ENCODE measurements around the gene ALAS2.

DNA sequence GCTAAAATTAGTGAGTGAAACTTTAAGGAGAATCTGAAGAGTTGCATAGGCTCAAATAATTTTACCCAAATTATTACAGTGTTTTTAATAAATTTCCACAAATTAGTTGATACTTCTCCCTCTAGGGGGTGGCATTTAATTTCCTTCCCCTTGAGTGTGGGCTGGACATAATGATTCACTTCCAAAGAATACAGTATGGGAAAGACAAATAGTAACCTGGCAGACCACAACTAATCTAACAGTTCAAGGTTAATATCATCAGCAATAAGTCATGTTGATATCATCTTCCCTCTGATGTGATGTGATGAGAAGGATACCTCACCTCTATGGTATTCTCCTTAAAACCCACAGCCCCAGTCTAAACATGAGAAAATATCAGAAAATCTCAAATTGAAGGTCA is 52.3 kb downstream of the ALAS2 start:
- TF ChIP-seq, protein P1, sequence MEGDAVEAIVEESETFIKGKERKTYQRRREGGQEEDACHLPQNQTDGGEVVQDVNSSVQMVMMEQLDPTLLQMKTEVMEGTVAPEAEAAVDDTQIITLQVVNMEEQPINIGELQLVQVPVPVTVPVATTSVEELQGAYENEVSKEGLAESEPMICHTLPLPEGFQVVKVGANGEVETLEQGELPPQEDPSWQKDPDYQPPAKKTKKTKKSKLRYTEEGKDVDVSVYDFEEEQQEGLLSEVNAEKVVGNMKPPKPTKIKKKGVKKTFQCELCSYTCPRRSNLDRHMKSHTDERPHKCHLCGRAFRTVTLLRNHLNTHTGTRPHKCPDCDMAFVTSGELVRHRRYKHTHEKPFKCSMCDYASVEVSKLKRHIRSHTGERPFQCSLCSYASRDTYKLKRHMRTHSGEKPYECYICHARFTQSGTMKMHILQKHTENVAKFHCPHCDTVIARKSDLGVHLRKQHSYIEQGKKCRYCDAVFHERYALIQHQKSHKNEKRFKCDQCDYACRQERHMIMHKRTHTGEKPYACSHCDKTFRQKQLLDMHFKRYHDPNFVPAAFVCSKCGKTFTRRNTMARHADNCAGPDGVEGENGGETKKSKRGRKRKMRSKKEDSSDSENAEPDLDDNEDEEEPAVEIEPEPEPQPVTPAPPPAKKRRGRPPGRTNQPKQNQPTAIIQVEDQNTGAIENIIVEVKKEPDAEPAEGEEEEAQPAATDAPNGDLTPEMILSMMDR (IDR thresholded peaks at IDR 0.05) = no peak
- TF ChIP-seq POLR2A (IDR thresholded peaks at IDR 0.05) = no peak

Data from lower leg skin (tissue), 3 donors.